ENCODE measurements around the gene NAA80. TPM values are rescaled to one million over a fixed set of nuclear protein-coding genes. Genes with fewer than 3 reads are reported as not detected.

Gene NAA80
- total and polyA plus RNA-seq, 2 of the 13 experiments (the other 11 are each of a cell fraction or from before 2014, with no cell fraction given): 3.4 to 8.7 TPM

GRCh38 chr3:50260027-50260941 lies 38.9 kb downstream of the NAA80 start (continued):
- TF ChIP-seq PRDM4 (CRISPR knock-in tag; IDR thresholded peaks at IDR 0.05; ENCODE audit: borderline replicate concordance): no peak
- TF ChIP-seq CREBL2 (CRISPR knock-in tag; IDR thresholded peaks at IDR 0.05; ENCODE audit: borderline replicate concordance): no peak
- 0 out of 2 replicates have a peak, but pooled peaks have one; percentile 38 for TF ChIP-seq ZBTB14 (CRISPR knock-in tag; IDR thresholded peaks at IDR 0.05)
- TF ChIP-seq AGO1 (IDR thresholded peaks at IDR 0.05; ENCODE audit: low read depth, low read length, poor library complexity, severe bottlenecking): no peak
- no peak for TF ChIP-seq ZBTB1 (CRISPR knock-in tag; IDR thresholded peaks at IDR 0.05; ENCODE audit: borderline replicate concordance)
- TF ChIP-seq ZBTB44 (CRISPR knock-in tag; IDR thresholded peaks at IDR 0.05): no peak; the same call in 1 of the 2 replicates
- TF ChIP-seq AHDC1 (CRISPR knock-in tag; IDR thresholded peaks at IDR 0.05; ENCODE audit: borderline replicate concordance): no peak
- TF ChIP-seq ZFP36 (IDR thresholded peaks at IDR 0.05; ENCODE audit: borderline replicate concordance, low read depth, low read length, partially characterized antibody): no peak
- TF ChIP-seq ARNT2 (CRISPR knock-in tag; IDR thresholded peaks at IDR 0.05; ENCODE audit: low read depth): peak; percentile 87
- peak; percentile 17; the same call in 1 of the 2 replicates for TF ChIP-seq MAZ (IDR thresholded peaks at IDR 0.05; ENCODE audit: borderline replicate concordance, low read depth, low read length)
- peak; percentile 92 for TF ChIP-seq MAZ (CRISPR knock-in tag; IDR thresholded peaks at IDR 0.05; ENCODE audit: low read depth)
- TF ChIP-seq KDM1A (CRISPR knock-in tag; IDR thresholded peaks at IDR 0.05): no peak
- no peak for TF ChIP-seq GTF2F1 (IDR thresholded peaks at IDR 0.05; ENCODE audit: low read length)
- peak; percentile 65; the same call in 1 of the 2 replicates for TF ChIP-seq ZBTB34 (CRISPR knock-in tag; IDR thresholded peaks at IDR 0.05)
